Left lobe of liver (tissue), 2 donors: ENCODE measurements around the gene GATA2. TPM values are rescaled to one million over a fixed set of nuclear protein-coding genes. Genes with fewer than 3 reads are reported as not detected.

ENCODE experiments used
- ATAC-seq: fragments of 200-7000 bp; cut with Tn5 transposase; one replicate; pipeline ENCODE4 v1.9.1; 2020; ENCODE audit warnings: mild to moderate bottlenecking, moderate library complexity
- DNase-seq: peaks from one replicate; pipeline ENCODE4 v3.0.0-alpha.2; 2020; ENCODE audit warnings: low spot score
- total RNA-seq: library from RNA; stranded (reverse); gene quantifications from one replicate; pipeline ENCODE4 v1.2.1, GENCODE V29; 2021
- donor health status: DM: no; HTN: no; CAD: no; lungs with moderate emphysema.
- donor health status: DM: no; HTN: yes; CAD: no.

Gene GATA2
- 1.3 TPM for total RNA-seq

DNA sequence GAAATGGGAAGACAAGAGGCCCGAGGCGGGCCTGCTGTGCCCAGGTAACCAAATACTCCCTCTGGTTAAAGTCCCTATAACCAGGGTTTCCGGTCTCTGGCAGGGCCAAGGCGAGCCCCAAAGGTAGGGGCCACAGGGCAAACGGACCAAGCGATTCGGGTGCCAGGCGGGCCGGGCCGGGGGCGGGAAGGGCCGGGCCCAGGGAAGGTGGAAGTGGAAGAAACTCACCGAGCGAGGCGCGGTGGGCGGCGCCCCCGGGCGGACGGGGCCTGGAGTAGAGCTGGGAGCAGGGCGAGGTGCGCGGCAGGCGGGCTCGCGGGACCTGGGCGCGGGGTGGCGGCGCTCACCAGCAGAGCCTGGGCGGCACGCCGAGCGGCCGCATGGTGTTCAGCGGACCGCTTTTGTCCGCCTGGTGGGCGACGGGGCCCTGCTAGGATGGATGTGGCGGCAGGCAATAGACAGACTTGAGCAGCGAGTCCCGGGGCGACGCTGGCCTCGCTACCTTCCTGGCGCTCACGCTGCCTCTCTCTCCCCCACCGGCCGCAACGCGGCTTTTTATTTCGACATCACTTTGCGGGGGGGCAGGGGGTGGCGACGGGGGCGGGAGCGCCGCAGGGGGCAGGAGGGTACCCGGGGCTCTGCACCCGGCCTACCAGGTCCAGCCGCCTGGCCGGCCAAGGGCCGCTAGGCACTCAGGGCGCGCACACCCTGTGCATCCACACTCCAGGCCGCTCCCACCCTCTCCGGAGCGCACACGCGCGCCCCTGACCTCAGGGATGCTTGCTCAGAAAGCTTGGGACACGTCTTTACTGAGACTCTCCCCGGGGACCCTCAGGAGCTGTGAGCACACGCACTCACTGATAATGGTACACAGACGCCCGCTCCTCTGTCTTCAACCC lies at the start of gene GATA2:
Gene GATA2 (minus strand): TSS at position 531 of the 899 bp plus-strand sequence. CDS start 6,170 bp downstream, outside the sequence.
- ATAC-seq = no peak
- DNase-seq = peak; percentile 48

DNA sequence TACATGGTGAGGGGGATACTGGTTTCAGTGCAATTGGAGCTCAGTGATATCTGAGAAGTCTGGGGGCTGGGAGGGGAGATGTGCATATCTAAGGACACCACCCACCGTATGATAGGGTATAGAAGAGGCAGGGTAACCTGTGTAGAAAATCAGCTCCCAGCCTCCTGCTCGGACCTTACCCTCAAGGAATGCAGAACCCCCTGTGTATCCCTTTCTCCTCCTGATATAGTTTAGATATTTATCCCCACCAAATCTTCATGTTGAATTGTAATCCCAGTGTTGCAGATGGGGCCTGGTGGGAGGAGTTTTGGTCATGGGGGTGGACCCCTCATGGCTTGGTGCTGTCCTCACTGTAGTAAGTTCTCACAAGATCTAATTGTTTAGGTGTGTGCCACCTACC lies 48.2 kb upstream of the GATA2 start:
- ATAC-seq (no peak), DNase-seq (no peak)

DNA sequence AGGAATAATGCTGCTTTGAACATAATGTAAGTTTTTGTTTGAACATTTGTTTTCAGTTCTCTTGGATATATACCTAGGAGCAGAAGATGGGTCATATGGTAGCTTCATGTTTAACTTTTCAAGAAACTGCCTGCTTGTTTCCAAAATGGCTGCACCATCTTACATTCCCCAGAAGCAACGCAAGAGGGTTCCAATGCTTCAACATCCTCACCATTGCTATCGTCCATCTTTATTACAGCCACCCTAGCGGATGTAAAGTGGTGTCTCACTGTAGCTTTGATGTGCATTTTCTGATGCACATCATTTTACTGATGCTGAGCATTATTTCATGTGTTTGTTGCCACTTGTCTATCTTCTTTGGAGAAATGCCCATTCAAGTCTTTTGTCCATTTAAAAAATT lies 46.4 kb upstream of the GATA2 start:
- ATAC-seq = no peak
- DNase-seq = no peak

DNA sequence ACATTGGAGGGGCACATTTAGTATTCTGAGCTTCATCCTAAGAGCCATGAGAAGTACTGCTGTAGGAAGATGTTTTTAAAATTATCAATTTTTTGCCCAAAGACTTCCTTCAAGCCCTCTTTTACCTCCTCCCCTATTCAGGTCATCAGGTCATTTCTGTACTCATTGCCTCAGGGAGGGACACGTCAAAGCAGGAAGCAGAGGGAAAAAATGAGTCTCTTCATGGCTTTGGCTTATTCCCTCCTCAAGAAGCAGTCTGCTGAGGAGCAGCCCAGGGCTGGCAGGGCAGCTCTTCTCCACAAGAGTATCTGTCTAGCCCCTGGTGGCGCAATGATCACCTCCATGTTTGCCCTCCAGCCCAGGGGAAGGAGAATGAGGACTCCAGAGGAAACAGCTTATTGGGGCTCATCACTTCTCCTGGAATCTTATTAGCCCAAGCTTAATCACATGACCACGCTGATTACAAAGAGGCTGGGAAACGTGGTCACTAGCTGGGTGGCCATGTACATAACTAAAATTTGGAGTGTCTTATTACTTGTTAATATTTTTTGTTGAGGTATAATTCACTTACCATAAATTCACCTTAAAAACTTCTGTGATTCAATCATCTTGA lies 44.2 kb upstream of the GATA2 start:
- ATAC-seq (no peak), DNase-seq (no peak)

DNA sequence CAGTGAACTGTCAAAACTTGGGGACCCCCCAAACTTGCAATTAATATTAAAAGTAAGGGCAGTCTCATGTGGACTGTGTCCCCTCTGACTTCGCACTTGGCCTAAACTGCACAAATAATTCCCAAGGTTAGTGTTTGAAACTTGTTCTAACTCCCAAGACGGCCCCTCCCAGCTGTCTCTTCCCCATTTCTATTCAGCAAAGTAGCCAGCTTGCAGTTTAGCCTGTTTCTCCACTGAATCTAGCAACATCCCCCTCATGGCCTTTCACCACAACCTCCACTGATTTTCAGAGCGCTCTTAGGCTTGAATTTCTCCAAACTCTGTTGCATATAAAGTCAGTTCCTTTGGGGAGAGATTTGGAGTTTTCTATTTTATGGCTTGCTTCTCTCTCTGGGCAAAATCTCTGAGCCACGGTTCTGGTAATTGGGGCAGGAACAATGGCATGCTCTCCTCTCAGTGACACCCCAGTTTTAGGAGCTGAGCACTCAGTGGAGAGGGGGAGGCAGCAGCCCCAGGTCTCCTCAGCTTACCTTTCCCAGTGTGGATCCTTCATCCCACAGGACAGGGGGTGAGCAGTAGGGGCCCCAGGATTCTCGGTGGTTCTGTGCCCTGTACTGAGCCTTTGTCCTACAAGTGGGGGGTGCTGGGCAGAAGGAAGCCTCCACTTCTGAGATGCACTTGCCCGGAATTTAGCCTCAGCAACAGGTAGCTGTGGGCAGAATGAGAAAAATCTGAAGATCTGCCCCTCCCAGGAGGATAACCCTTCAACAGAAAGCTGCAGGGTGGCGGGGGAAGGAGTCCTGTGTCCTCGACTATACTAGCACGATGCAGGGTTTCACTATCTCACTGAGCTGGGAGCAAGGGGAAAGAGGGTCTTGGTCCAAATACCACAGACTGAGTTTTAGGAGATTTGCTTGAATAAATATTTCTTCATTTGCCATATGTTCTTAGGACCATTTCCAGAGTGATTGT lies 39.3 kb upstream of the GATA2 start:
- ATAC-seq = peak; percentile 35
- no peak for DNase-seq

DNA sequence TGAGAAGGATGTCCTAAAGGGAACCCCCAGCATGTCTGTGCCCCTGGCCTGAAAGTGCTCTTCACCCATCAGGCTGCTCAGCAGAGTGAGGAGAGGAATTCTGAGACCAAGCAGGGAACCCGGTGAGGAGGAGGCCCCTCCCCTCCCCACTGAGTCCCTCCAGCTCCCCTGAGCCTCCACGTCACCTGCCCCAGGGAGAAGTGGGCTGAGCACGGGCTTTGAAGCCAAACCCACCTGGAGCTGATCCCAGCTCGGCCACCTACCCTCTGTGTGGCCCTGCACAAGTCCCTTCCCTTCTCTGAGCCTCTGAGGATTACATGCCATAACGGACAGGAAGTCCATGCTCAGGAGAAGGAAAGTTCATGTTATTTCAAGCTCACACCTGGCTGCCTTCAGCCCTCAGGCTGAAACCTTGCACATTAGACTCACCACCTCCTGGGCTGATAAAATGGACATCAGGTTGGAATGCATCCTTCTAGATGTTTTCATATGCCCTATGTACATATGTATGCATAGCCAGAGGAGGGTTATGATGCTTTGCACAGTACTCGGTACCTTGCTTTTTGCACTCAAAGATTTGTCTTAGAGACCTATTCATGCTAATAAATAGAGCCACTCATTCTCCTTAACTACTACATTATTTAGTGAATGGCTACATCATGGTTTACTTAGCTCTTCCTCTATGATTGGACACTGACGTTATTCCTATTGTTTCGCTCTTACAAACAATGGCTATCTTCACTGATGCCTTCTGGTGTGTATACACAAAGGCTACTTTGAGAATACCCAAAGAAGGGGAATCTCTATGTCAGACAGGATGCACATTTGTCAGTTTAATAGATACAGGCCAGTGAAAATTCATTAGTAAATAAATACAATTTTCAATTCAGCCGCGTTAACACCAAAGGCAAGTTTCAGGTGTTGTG lies 31.6 kb upstream of the GATA2 start:
- no peak for ATAC-seq
- no peak for DNase-seq

DNA sequence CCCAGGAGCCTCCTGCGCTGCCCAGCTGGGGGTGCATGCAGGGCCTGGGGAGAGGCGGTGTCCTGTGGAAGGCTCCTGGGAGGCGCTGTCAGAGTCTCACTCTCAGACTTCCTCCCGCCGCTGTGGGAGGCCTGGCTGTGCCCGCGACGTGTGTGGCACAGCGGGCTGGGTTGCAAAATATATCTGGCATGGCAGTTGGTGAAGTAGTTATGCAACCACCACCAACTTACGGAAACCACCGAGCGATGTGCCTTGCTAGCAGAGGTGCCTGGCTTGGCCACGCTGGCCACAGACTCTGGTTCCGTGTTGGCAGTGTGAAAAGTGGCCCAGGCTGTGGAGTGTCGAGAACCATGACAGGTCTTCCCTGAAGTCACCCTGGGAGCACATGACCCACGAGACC lies 30.6 kb upstream of the GATA2 start:
- DNase-seq (no peak), ATAC-seq (no peak)

DNA sequence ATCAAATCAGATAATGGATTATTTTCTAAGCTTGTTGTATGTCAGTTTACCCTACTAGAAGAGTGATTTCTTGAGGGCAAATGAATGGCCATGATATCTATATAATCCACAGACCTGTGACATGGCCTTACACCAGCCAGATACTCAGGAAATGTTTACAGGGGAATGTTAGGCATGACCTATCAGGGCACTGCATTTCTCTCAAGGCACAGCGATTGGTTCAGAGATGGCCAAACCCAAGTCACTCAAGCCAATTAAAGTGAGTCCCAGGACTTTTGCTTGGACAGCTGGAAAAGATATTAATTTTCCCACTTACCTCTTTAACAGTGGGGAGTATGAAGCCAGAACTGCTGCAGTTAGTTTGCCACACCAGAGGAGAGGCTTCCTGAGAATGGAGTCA lies 28.7 kb upstream of the GATA2 start:
- ATAC-seq = no peak
- DNase-seq = no peak

DNA sequence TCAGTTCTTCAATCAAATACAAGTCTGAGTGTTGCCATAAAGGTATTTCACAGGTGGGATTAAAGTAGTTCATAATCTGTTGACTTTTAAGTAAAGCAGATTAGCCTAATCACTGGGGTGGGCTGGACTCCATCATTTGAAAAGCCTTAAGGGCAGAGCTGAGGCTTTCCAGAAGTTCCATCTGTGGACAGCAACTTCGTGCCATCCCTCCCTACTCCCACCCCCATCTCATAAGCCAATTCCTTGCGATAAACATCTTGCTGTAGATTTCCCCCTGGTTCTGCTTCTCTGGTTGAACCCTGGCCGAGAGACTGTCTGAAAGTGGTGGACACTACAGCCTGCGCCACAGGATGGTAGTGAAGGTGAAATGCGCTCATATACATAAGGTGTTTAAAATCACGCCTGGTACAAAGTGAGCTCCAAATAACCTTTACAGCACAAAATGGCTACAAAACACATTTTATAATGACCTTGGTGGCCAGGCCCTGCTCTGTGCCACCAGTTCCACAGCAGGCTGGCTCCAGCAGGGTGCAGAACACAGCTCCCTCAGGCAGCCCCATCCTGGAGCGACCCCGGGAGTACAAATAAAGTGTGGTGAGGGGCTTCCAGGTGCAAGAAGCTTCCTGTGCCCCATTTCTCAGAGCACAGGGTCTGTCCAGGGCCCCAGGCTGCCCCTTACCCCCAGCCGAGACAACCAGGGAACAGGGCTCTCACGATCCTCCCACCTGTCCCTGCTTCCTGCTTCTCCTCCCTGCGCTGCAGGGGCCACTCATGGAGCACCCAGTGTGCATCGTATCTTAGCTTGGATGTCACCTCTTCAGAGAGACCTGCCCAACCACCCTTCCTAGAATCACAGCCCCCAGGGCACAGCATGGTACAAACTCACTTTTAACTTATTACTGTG lies 25.8 kb upstream of the GATA2 start:
- DNase-seq (no peak), ATAC-seq (no peak)

DNA sequence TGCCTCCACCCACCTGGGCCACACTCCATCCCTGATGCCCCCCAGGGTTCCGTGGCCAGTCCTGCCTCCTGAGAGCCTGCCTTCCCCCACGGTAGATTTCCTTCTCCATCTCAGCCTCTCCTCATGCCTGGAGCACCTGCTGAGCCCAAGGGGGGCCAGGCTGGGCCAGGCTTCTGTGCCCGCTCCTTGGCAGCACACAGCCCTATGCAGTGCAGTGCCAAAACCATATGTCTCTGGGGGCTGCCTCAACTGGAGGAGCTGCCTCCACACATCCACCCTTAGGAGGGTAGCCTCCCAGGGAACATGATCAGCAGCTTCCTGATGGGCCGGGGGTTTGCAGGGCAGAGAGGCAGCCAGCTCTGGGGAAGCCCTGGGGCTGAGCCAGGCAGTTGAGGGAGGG lies 24.6 kb upstream of the GATA2 start:
- DNase-seq = no peak
- ATAC-seq = no peak

DNA sequence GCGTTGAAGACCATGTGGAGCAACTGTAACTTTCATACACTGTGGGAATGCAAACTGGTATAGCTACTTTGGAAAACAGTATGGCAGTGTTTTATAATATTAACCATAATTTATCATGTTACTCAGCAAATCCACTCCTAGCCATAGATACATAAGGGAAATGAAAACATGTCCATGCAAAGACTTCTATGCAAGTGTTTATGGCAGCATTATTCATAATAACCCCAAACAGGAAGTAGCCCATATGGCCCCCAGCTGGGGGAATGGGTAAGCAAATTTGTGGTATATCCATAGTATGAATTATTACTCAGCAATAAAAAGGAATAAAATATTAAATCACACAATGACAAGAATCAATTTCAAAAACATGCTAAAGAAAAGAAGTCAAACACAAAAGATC lies 23.0 kb upstream of the GATA2 start:
- no peak for ATAC-seq

DNA sequence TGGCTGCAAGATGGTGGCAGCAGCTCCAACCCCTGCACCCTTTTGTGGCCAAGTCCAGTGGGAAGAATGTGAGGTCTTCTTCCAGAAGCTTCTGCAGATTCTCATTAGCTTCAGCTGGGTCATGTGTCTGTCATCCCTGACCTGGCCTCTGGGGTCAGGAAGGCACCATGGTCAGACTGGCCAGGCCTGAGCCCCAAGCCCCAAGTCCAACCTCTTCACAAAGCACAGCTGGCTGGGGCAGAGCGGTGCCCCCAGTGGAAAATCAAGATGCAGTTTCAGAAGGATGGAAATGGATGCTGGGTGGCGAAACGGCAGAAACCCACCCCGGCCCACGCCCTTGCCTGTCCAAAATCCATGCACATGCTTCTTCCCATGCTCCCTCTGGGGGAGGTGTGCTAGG lies 15.9 kb upstream of the GATA2 start:
- DNase-seq (no peak), ATAC-seq (no peak)

More for the DNA sequence above, 23.0 kb upstream of the GATA2 start:
- no peak for DNase-seq

DNA sequence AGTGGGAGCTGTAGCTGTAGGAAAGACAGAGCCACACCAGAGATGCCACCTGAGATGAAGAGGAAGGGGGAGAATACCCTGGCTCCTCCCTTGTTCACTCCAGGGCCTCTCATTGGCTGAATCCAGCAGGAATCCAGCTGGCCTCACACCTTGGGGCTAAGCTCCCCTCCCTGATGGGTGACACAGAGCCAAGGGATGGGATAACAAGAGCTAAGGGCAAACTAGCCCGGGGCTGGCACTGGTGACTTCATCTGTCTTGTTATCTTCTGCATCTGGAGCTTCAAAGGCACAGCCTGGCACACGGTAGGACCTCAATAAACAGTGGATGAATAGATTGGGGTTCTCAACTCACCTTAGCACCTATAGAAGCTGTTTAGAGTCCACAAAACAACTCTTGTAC lies 13.8 kb upstream of the GATA2 start:
- no peak for ATAC-seq
- no peak for DNase-seq

DNA sequence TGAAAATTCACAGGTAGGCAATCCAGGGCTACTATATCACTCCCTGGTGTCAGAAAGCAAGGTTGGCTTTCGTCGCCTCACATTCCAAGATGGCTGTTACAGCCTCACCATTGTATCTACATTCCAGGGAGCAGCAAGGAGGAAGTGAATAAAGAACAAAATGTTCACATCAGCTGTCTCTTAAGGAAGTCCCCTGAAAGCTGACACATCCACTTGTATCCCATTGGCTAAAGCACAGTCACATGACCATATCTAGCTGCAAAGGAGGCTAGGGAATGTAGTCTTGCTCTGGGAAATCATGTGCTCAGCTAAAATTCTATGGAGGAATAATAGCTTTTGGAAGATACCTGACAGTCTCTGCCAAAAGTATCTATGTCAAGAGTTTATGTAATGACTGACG lies 12.8 kb upstream of the GATA2 start:
- ATAC-seq (no peak), DNase-seq (no peak)

DNA sequence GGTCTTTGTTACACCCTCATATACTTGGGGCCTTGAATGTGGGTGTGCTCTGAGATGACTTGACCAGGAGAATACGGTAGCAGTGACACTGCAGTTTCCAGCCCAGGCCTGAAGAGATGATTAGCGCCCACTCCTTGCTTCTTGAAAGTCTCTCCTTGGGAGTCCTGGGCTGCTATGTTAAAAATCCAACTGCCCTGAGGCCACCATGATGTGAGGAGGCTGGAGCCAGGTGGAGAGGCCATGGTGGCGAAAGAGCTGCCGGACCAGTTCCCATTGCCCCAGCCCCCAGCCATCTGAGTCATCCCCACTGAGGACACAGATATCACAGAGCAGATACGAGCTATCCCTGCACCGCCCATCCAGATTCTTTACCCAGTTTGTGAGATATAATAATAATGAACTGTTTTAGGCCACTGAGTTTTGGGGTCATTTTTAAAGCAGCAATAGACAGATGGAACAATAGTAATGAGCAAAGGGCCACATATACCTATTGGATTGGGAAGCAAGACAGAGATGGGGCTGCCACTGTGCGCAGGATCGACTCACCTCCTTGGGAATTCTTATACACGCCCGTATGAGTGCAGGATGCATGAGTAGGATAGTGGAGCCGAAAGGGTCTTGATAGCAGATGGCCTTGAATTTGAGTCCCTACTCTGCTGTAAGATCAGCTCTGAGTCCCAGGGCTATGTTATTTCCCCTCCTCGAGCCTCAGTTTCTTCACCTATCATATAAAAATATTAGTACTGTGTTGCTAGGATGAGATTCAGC lies 12.1 kb upstream of the GATA2 start:
- DNase-seq (no peak), ATAC-seq (no peak)

DNA sequence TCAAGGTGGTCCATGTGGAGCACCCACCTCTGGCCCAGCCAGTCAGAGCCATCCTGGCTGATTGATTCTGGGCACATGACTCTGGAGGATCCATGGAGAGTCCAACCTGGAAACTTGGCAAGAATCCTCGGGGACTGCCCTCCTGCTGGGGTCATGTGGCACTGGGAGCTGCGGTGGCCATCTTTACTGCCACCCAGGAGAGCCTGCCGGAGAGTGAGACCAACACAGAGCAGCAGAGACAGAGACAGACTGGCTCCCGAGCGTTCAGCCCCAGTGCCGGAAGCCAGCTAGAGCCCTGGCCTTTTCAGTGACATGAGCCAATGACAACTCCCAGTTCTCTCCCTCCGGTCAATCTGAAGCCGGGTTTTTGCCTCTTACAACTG lies 11.5 kb upstream of the GATA2 start:
- DNase-seq (no peak), ATAC-seq (no peak)

DNA sequence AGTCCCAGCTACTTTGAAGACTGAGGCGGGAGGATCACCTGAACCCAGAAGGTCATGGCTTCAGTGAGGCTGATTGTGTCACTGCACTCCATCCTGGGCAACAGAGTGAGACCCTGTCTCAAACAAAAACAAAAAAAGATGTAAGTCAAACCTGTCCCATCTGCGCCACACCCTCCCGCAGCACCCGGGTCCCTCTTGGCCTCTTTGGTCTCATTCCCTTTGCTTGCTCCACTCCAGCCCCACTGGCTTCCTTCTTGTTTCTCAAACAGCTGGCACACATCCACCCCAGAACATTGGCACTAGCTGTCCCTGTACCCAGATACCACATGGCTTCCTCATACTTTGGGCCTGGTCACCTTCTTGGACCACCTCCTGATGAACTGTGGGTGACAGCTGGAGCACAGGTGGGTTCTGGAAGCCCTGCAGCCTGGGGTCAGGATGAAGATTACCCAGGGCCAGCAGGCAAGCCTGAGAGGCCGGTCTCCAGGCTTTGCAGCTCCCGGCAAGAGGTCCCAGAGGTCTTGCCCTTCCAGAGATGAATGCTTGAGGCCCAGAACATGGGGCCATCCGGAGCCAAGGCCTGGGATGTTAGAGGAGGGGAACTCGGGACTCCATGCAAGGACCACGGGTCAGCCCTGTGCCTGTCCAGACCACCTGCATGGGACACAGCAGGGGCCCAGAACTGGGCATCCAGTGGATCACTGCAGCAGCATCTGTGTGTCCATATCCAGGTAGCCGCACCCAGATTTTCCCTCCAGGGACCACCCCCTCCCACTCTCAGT lies 10.9 kb upstream of the GATA2 start:
- no peak for ATAC-seq
- no peak for DNase-seq
